Keratinocyte (primary cell): ENCODE results near the gene ENTREP1. TPM values are rescaled to one million over a fixed set of nuclear protein-coding genes. Genes with fewer than 3 reads are reported as not detected.
A peak's percentile ranks its signal among the peaks of the same experiment; 100 is the strongest.
"Not testable (repeated sequence)": the region's sequence is repeated elsewhere in the genome, so short reads cannot be mapped to it uniquely, and the experiment has no call there.

ENCODE experiments used
- DNase-seq: peaks from one replicate; pipeline ENCODE4 v3.0.0-alpha.2; 2011; ENCODE audit warnings: low read depth, missing footprints, low spot score
- FAIRE-seq: peaks from 2 replicates; lab custom pipeline; 2011; peaks lifted over from hg19 to GRCh38; lab: Jason Lieb, UNC
- H2AFZ ChIP-seq: 2 replicates; pipeline ENCODE4 v1.6.0; 2012; ENCODE audit warnings: low read length, control low read depth, inconsistent platforms; ENCODE audit not compliant: control insufficient read depth
- H3K27ac ChIP-seq: 2 replicates; pipeline ENCODE4 v1.5.1; 2011; ENCODE audit warnings: low read length; ENCODE audit not compliant: control insufficient read depth, insufficient read depth
- H3K27me3 ChIP-seq: 3 replicates; pipeline ENCODE4 v1.6.0; 2011; ENCODE audit warnings: low read length; ENCODE audit not compliant: control insufficient read depth, insufficient read depth; ENCODE audit errors: extremely low read depth
- H3K36me3 ChIP-seq, 2 experiments: 2 replicates in 1 of 2; 3 replicates in 1 of 2; pipeline ENCODE4 v1.5.1; 2011; ENCODE audit warnings: low read length in 2 of 2, mild to moderate bottlenecking in 1 of 2; ENCODE audit not compliant: control insufficient read depth in 2 of 2, insufficient read depth in 2 of 2; ENCODE audit errors: extremely low read depth in 1 of 2
- H3K4me1 ChIP-seq: 3 replicates; pipeline ENCODE4 v1.5.1; 2011; ENCODE audit warnings: low read length; ENCODE audit not compliant: control insufficient read depth, insufficient read depth; ENCODE audit errors: extremely low read depth
- H3K4me2 ChIP-seq: 3 replicates; pipeline ENCODE4 v1.6.0; 2011; ENCODE audit warnings: low read depth, low read length; ENCODE audit not compliant: control insufficient read depth, insufficient read depth; ENCODE audit errors: extremely low read depth
- H3K4me3 ChIP-seq, 3 experiments: fragments of 200-600 bp in 1 of 3; sonication (generic) in 1 of 3; 2 replicates in 2 of 3; 3 replicates in 1 of 3; pipeline ENCODE4 v1.5.1; 2011 to 2016; ENCODE audit warnings: low read length in 3 of 3, mild to moderate bottlenecking in 3 of 3, control low read depth in 2 of 3, inconsistent platforms in 1 of 3, low read depth in 1 of 3, mixed read lengths in 1 of 3, mixed run types in 1 of 3, moderate library complexity in 1 of 3; ENCODE audit not compliant: control insufficient read depth in 2 of 3, insufficient read depth in 2 of 3; ENCODE audit errors: extremely low read depth in 1 of 3
- H3K79me2 ChIP-seq: 2 replicates; pipeline ENCODE4 v1.6.0; 2012; ENCODE audit warnings: low read length; ENCODE audit not compliant: control insufficient read depth, insufficient read depth
- H3K9ac ChIP-seq: 3 replicates; pipeline ENCODE4 v1.6.0; 2011; ENCODE audit warnings: low read length; ENCODE audit not compliant: control insufficient read depth, insufficient read depth; ENCODE audit errors: extremely low read depth
- H3K9me1 ChIP-seq: 3 replicates; pipeline ENCODE4 v1.6.0; 2011; ENCODE audit warnings: low read length; ENCODE audit not compliant: control insufficient read depth, insufficient read depth; ENCODE audit errors: extremely low read depth
- H3K9me3 ChIP-seq: 2 replicates; pipeline ENCODE4 v1.5.1; 2012; ENCODE audit warnings: low read depth, low read length; ENCODE audit not compliant: control insufficient read depth
- H4K20me1 ChIP-seq: 3 replicates; pipeline ENCODE4 v1.6.0; 2011; ENCODE audit warnings: low read length; ENCODE audit not compliant: control insufficient read depth, insufficient read depth; ENCODE audit errors: extremely low read depth
- CTCF ChIP-seq, 3 experiments: IDR thresholded peaks in 1 of 3; conservative IDR thresholded peaks in 1 of 3; optimal IDR thresholded peaks in 1 of 3; 2 replicates in 2 of 3; 3 replicates in 1 of 3; pipeline versions ENCODE3 to v1.5.1; 2011; ENCODE audit warnings: low read length in 3 of 3, mild to moderate bottlenecking in 3 of 3, moderate library complexity in 2 of 3, control low read depth in 1 of 3, inconsistent platforms in 1 of 3; ENCODE audit not compliant: insufficient read depth in 2 of 3; ENCODE audit errors: extremely low read depth in 1 of 3
- EZH2 ChIP-seq: IDR thresholded peaks from one replicate; pipeline ENCODE4 v1.6.1; 2012; ENCODE audit warnings: inconsistent platforms, mild to moderate bottlenecking, low read length, moderate library complexity
- dilution Hi-C: fragments of 300-500 bp; cut with MboI; formaldehyde crosslinking; loops from one replicate; pipeline ENCODE4 v1.7.0; 2020; ENCODE audit warnings: low sequenced_read_pairs; ENCODE audit not compliant: extremely low pct_ligation_motif_present
- polyA plus RNA-seq, 5 experiments: library from polyadenylated mRNA; depleted of rRNA in 3 of 5; stranded (reverse) in 3 of 5; stranded (forward) in 1 of 5; unstranded in 1 of 5; fragments of >200 nt; gene quantifications; 1 replicate in 1 of 5; 2 replicates in 3 of 5; 3 replicates in 1 of 5; pipeline versions ENCODE4 v1.2.1 to v1.2.3, GENCODE V29; 2011 to 2012; ENCODE audit warnings: missing spikeins in 2 of 5, low read depth in 1 of 5, low replicate concordance in 1 of 5

ENTREP1 gene
- polyA plus RNA-seq, 1 donor (not counting 4 experiments of a cell fraction or from before 2014, with no cell fraction given) = 0.52 TPM

DNA sequence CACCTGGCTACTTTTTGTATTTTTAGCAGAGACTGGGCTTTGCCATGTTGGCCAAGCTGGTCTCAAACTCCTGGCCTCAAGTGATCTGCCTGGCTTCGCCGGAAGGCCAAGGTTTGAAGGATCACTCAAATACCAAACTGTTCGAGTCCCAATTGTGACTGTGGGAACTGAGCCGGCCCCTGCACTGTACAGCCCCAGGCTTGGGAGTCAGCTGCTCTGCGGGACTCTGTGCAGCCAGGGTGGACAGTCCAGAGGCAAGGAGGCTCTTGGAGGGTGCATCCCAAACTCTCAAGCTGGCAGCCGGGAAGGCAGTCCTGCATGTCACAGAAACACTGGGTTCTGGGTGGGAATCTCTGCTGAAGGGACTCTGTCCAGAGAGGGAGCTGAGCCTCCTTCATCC is 109.0 kb downstream of the ENTREP1 start:
- no peak for DNase-seq
- TF ChIP-seq EZH2 = no peak
- no peak for TF ChIP-seq CTCF (optimal IDR thresholded peaks at IDR 0.05 in 1 of 3, IDR thresholded peaks at IDR 0.05 in 1 of 3, conservative IDR thresholded peaks at IDR 0.05 in 1 of 3; ENCODE audit: extremely low read depth in 1 of 3, insufficient read depth in 2 of 3, low read length in 3 of 3)
- Histone ChIP-seq H3K36me3 (no peaks in the 10 kb centered on the region), H3K27ac (peak overlapping the region; percentile 20), H4K20me1 (no peaks in the 10 kb centered on the region), H3K9me3 (peaks cover 4% of the 10 kb centered on the region), H3K27me3 (no peaks in the 10 kb centered on the region), H2AFZ (no peak overlapping the region), H3K4me1 (peaks cover 13% of the 10 kb centered on the region), H3K79me2 (no peaks in the 10 kb centered on the region), H3K9me1 (no peaks in the 10 kb centered on the region), H3K4me3 (no peak overlapping the region), H3K9ac (no peak overlapping the region), H3K4me2 (no peak overlapping the region)
- no peak for FAIRE-seq
- dilution Hi-C loops = loop anchor here (25.0 kb wide), 1 partner anchor 103 kb away; no protein-coding TSS in a partner anchor

DNA sequence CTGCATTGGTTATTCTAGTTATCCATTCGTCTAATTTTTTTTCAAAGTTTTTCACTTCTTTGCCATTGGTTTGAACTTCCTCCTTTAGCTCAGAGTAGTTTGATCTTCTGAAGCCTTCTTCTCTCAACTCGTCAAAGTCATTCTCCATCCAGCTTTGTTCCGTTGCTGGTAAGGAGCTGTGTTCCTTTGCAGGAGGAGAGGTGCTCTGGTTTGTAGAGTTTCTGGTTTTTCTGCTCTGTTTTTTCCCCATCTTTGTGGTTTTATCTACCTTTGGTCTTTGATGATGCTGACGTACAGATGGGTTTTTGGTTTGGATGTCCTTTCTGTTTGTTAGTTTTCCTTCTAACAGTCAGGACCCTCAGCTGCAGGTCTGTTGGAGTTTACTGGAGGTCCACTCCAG is 114.6 kb downstream of the ENTREP1 start:
- not testable (repeated sequence) for H3K9ac ChIP-seq, H3K9me3 ChIP-seq, H3K79me2 ChIP-seq, H3K4me1 ChIP-seq, H2AFZ ChIP-seq, H3K9me1 ChIP-seq, H3K4me3 ChIP-seq, H3K27me3 ChIP-seq, FAIRE-seq, H4K20me1 ChIP-seq, H3K36me3 ChIP-seq, DNase-seq, H3K4me2 ChIP-seq, H3K27ac ChIP-seq
- dilution Hi-C loops = loop anchor here (25.0 kb wide), 1 partner anchor 98 kb away; no protein-coding TSS in a partner anchor

- not testable (repeated sequence) for H3K79me2 ChIP-seq, H3K4me3 ChIP-seq, H3K9ac ChIP-seq, H3K9me3 ChIP-seq, H3K36me3 ChIP-seq, H3K4me2 ChIP-seq, H3K27ac ChIP-seq, H3K4me1 ChIP-seq, H3K27me3 ChIP-seq, H2AFZ ChIP-seq, H4K20me1 ChIP-seq, FAIRE-seq, DNase-seq, H3K9me1 ChIP-seq
- dilution Hi-C loops = loop anchor here (25.0 kb wide), 1 partner anchor 97 kb away; no protein-coding TSS in a partner anchor
Measured at GRCh38 chr9:69440254-69440955, 115.4 kb downstream of the ENTREP1 start.

Other genes starting within 250 kb of the ENTREP1 start
- gene TJP2, start 150.9 kb upstream of the ENTREP1 start, polyA plus RNA-seq = 34.9 to 74.8 TPM (median 65.5 TPM) in 3 replicates